GM12878 (cell line): ENCODE data around the gene ATP6V1G1.

Experiments used
- CREB1 ChIP-seq: IDR thresholded peaks from 2 replicates; pipeline ENCODE4 v1.6.1; 2012; ENCODE audit warnings: low read depth, mild to moderate bottlenecking, inconsistent platforms
- EED ChIP-seq: sonication (generic); IDR thresholded peaks from 2 replicates; pipeline ENCODE4 v1.6.1; 2016; ENCODE audit warnings: antibody characterized with exemption, low read depth
- GATAD2B ChIP-seq: fragments of 450-650 bp; conservative IDR thresholded peaks from 2 replicates; pipeline ENCODE4 v1.6.1; 2017; ENCODE audit warnings: low read depth, mild to moderate bottlenecking, moderate library complexity
- PAX5 ChIP-seq: IDR thresholded peaks from 2 replicates; pipeline ENCODE4 v1.6.1; 2011; ENCODE audit warnings: low read depth, low read length, borderline replicate concordance
- POLR2AphosphoS5 ChIP-seq: IDR thresholded peaks from 2 replicates; pipeline ENCODE4 v1.6.1; 2011; ENCODE audit warnings: mild to moderate bottlenecking, low read length, inconsistent platforms
- RFX5 ChIP-seq: IDR thresholded peaks from 2 replicates; pipeline ENCODE4 v1.6.1; 2011; ENCODE audit warnings: low read depth, low read length, improper control_type of control experiment
- TF ChIP-seq, protein P1 (sequence below), 3 experiments: IDR thresholded peaks in 2 of 3; conservative IDR thresholded peaks in 1 of 3; 2 replicates each; pipeline ENCODE4 v1.5.1; 2011; ENCODE audit warnings: low read depth in 3 of 3, low read length in 3 of 3, mild to moderate bottlenecking in 3 of 3, control low read depth in 2 of 3, moderate library complexity in 2 of 3, inconsistent platforms in 1 of 3, mixed read lengths in 1 of 3; ENCODE audit not compliant: control insufficient read depth in 2 of 3, insufficient read depth in 1 of 3; ENCODE audit errors: extremely low read depth in 1 of 3
- TF ChIP-seq, protein P2 (sequence below): IDR thresholded peaks from 2 replicates; pipeline ENCODE4 v1.6.1; 2011; ENCODE audit warnings: mild to moderate bottlenecking, low read depth, low read length, moderate library complexity; ENCODE audit not compliant: insufficient replicate concordance

DNA sequence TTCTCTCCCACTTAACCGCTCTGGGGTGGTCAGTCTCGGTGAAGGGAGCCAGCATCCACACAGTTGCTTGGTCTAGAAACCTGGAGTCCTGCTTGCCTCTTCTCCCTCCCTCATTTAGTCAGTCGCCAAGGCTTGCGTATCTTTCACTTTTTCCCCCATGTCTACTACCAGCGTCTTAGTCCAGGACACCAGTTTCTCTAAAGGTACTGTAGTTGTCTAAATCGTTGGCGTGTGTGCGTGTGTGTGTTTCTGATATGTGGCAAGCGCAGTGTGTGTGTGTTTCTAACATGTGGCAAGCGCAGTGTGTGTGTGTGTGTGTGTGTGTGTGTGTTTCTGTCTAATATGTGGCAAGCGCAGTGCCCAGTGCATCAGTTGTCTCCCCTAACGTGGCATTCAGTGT is 641 bp downstream of the ATP6V1G1 start:
- TF ChIP-seq PAX5 (no peak), EED (no peak), CREB1 (no peak), POLR2AphosphoS5 (no peak), GATAD2B (no peak), RFX5 (no peak)
- TF ChIP-seq, protein P1, sequence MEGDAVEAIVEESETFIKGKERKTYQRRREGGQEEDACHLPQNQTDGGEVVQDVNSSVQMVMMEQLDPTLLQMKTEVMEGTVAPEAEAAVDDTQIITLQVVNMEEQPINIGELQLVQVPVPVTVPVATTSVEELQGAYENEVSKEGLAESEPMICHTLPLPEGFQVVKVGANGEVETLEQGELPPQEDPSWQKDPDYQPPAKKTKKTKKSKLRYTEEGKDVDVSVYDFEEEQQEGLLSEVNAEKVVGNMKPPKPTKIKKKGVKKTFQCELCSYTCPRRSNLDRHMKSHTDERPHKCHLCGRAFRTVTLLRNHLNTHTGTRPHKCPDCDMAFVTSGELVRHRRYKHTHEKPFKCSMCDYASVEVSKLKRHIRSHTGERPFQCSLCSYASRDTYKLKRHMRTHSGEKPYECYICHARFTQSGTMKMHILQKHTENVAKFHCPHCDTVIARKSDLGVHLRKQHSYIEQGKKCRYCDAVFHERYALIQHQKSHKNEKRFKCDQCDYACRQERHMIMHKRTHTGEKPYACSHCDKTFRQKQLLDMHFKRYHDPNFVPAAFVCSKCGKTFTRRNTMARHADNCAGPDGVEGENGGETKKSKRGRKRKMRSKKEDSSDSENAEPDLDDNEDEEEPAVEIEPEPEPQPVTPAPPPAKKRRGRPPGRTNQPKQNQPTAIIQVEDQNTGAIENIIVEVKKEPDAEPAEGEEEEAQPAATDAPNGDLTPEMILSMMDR (IDR thresholded peaks at IDR 0.05 in 2 of 3, conservative IDR thresholded peaks at IDR 0.05 in 1 of 3; ENCODE audit: control insufficient read depth in 2 of 3, extremely low read depth in 1 of 3, insufficient read depth in 1 of 3, low read depth in 3 of 3, low read length in 3 of 3): no peak
- TF ChIP-seq, protein P2, sequence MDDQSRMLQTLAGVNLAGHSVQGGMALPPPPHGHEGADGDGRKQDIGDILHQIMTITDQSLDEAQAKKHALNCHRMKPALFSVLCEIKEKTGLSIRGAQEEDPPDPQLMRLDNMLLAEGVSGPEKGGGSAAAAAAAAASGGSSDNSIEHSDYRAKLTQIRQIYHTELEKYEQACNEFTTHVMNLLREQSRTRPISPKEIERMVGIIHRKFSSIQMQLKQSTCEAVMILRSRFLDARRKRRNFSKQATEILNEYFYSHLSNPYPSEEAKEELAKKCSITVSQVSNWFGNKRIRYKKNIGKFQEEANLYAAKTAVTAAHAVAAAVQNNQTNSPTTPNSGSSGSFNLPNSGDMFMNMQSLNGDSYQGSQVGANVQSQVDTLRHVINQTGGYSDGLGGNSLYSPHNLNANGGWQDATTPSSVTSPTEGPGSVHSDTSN: no peak
